Measurements from ENCODE around the gene BIVM. TPM values are rescaled to one million over a fixed set of nuclear protein-coding genes. Genes with fewer than 3 reads are reported as not detected.

The BIVM gene
- polyA plus RNA-seq, 3 donors from 2014 or later = 13.3 to 20.1 (median 13.6) TPM

DNA sequence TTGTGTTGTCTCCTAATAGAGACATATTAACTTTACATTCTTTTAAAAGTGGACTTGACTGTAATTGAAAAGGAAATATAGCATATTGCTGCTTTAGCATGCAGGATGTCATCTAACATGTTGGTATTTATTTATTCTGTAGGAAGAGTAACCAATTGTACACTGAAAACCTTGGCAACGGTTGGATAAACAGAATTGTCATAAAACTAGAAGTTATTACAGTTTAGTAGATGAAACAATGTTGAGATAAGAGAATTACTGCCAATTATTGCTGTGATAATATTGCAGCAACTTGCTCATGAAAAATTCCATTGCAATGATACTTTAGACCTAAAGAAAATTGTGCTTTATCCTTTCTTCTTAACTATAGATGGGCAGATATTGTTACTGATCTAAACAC lies 39.4 kb downstream of the BIVM start:
- Mint-ChIP-seq H3K9me3 (no peaks in the 10 kb centered on the region), H3K27me3 (ENCODE audit: low read depth in 3 of 3) (no peaks in the 10 kb centered on the region), H3K36me3 (peaks cover 14 to 25% (median 21%) of the 10 kb centered on the region in 3 donors), H3K4me3 (no peak overlapping the region), H3K4me1 (no peaks in the 10 kb centered on the region), H3K27ac (no peak overlapping the region)
- DNase-seq = no peak

DNA sequence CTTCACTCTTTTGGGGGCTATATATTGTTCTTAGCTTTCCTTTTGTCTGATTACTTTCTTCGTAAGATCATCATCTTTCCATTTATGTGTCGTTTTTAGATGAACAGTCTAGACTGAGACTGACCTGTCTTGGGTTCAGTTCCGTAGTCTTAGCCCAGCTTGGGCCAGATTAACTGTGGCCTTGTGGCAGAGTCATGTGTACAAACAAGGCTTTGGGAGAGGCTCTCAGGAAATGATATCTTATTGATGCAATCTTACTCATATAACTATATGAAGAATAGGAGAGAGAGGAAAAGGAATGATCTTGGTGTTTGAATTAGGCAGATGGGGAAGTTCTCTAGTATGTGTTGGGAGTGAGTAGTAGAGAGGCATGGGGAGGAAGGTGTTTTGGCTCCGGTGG lies 40.1 kb downstream of the BIVM start:
- peak overlapping the region in 2 of 6 donors; percentile 0 to 15 for H3K27ac Mint-ChIP-seq
- H3K9me3 Mint-ChIP-seq = no peaks in the 10 kb centered on the region
- no peak for DNase-seq
- H3K4me3 Mint-ChIP-seq = no peak overlapping the region
- peaks cover 0 to 1% of the 10 kb centered on the region in 2 donors for H3K4me1 Mint-ChIP-seq
- H3K27me3 Mint-ChIP-seq (ENCODE audit: low read depth in 3 of 3) = no peaks in the 10 kb centered on the region
- peaks cover 14 to 25% (median 21%) of the 10 kb centered on the region in 3 donors for H3K36me3 Mint-ChIP-seq

DNA sequence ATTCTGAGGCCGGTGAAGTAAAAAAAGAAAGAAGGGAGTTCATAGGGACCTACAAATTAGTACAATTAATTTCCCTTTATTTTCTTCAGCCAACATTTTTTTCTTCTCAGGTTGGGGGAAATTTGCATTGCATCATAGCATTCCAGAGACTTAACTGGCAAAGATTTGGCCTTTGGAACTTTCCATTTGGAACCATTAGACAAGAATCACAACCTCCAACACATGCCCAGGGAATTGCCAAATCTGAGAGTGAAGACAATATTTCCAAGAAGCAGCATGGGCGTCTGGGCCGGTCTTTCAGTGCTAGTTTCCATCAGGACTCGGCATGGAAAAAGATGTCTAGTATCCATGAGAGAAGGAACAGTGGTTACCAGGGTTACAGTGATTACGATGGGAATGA lies 40.5 kb downstream of the BIVM start:
- no peak overlapping the region for H3K27ac Mint-ChIP-seq

DNA sequence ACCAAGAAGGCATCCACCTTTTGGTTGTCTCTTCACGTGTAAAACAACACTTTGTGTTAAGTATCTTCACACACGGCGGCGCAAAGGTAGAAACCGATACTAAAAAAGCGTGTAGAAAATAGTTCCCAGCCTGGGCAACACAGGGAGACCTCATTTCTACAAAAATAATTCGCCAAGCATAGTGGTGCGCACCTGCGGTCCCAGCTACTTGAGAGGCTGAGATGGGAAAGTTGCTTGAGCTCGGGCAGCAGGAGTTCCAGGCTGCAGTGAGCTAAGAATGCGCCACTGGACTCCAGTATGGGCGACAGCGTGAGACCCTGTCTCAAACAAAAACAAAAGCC lies 46.3 kb downstream of the BIVM start:
- Mint-ChIP-seq H3K27ac (peak overlapping the region; percentile 97 to 99 (median 99)), H3K4me3 (peak overlapping the region; percentile 92 to 100 (median 99)), H3K4me1 (peaks cover 37 to 50% of the 10 kb centered on the region in 2 donors), H3K27me3 (ENCODE audit: low read depth in 3 of 3) (peaks cover 9 to 20% (median 14%) of the 10 kb centered on the region in 3 donors), H3K9me3 (no peaks in the 10 kb centered on the region), H3K36me3 (peaks cover 0 to 7% (median 0%) of the 10 kb centered on the region in 3 donors)
- DNase-seq = no peak

More for the DNA sequence above, 40.5 kb downstream of the BIVM start:
- no peak for DNase-seq
- no peaks in the 10 kb centered on the region for H3K9me3 Mint-ChIP-seq
- peaks cover 2 to 4% of the 10 kb centered on the region in 2 donors for H3K4me1 Mint-ChIP-seq
- no peak overlapping the region for H3K4me3 Mint-ChIP-seq
- H3K36me3 Mint-ChIP-seq = peaks cover 14 to 25% (median 19%) of the 10 kb centered on the region in 3 donors
- H3K27me3 Mint-ChIP-seq (ENCODE audit: low read depth in 3 of 3) = no peaks in the 10 kb centered on the region

DNA sequence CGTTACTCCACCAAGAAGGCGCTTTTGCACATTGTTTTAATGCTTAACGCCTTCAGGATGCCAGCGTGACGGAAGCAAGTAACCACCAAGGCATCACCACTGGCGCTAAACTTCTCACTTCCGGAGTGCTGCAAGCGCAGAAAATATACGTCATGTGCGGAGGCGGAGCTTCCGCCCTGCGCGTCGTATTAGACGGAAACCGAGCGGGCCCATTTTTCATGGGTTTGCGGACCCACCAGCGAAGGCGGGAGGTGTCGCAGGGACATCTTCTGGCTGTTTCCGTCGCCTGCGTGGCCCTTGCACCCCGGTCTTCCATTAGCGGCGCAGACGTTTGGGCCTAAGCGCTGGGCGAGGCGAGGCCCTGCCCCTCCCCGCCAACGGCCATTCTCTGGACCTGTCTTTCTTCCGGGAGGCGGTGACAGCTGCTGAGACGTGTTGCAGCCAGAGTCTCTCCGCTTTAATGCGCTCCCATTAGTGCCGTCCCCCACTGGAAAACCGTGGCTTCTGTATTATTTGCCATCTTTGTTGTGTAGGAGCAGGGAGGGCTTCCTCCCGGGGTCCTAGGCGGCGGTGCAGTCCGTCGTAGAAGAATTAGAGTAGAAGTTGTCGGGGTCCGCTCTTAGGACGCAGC lies 46.8 kb downstream of the BIVM start, which contains the start of gene ERCC5:
TSS of gene ERCC5 (plus strand) at position 403 of the 631 bp plus-strand sequence. CDS start 235 bp downstream, outside the sequence.
- DNase-seq = peak; percentile 98
- H3K9me3 Mint-ChIP-seq = no peaks in the 10 kb centered on the region
- peaks cover 9 to 20% (median 14%) of the 10 kb centered on the region in 3 donors for H3K27me3 Mint-ChIP-seq (ENCODE audit: low read depth in 3 of 3)
- peak within 1 kb of the TSS; percentile 97 to 99 (median 99) for H3K27ac Mint-ChIP-seq
- H3K4me1 Mint-ChIP-seq = peaks cover 42 to 55% of the 10 kb centered on the region in 2 donors
- H3K4me3 Mint-ChIP-seq = peak within 1 kb of the TSS; percentile 92 to 100 (median 99)
- H3K36me3 Mint-ChIP-seq = peaks cover 0 to 9% (median 4%) of the 10 kb centered on the region in 3 donors

DNA sequence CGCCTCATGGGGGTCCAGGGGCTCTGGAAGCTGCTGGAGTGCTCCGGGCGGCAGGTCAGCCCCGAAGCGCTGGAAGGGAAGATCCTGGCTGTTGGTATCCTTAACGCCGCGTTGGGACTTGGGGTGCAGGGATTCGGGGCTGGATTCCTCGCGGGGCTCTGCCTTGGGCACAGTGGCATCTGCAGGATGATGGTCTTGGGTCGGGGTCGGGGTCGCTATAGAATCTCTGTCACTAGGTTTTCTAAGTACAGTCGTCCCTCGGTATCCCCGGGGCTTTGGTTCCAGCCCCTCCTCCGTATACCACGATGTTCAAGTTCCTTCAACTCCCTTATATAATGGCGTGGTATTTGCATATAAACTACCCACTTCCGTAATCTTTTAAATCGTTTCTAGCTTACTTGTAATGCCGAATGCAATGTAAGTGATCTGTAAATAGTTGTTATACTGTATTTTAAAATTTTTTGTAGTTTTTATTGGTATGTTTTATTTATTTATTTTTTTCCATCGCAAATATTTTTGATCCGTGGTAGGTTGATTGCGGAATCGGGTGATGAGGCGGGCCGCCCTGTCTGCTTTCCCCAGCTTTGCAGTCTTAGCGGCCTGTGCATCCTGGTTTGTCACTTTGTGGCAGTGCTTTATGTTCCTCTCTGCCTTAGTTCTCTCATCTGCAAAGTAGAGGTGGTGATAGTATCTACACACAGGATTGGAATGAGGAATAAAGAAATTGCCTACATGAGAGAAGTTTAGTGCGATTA lies 47.5 kb downstream of the BIVM start:
- H3K36me3 Mint-ChIP-seq = peaks cover 0 to 7% (median 5%) of the 10 kb centered on the region in 3 donors
- peak; percentile 57 to 69 (median 69) for DNase-seq
- H3K9me3 Mint-ChIP-seq = no peaks in the 10 kb centered on the region
- H3K27me3 Mint-ChIP-seq (ENCODE audit: low read depth in 3 of 3) = peaks cover 9 to 20% (median 14%) of the 10 kb centered on the region in 3 donors
- peaks cover 42 to 57% of the 10 kb centered on the region in 2 donors for H3K4me1 Mint-ChIP-seq
- H3K4me3 Mint-ChIP-seq = peak overlapping the region; percentile 92 to 100 (median 99)
- peak overlapping the region; percentile 97 to 99 (median 99) for H3K27ac Mint-ChIP-seq

DNA sequence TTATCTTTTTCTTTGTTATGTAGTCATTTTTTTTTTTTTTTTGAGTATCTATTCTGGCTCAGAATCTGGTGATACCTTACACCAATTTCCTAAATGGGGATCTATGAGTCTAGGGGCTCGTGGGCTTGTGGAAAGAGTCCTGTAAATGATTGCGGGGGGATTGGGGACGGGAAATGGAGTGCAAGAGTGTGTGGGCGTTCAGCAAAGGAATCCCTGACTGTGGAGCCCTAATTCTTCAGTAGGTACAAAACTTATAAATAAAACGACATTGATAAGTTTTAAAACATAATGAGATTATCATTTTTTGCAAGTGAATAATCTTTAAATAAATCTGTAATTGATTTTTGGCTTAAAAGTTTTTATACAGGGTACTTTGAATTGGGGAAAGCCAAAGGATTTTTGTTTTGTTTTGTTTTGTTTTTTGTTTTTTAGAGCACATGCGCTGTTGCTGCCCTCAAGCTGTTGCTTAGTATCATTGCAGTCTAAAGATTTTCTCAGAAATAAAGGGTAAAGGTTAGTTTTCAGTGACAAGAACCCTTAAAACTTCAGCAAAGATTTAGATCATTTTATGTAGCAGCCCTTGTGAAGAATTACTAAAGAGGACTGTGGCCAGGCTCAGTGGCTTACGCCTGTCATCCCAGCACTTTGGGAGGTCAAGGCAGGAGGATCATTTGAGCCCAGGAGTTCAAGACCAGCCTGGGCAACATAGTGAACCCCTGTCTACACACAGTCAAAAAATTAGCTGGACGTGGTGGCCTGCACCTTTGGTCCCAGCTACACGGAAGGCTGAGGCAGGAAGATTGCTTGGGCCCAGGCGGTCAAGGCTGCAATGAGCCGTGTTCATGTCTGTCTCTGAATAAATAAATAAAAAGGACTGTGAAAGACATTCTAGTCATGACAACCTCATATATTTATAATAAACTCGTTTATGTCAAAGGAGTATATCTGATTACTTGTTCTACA lies 48.6 kb downstream of the BIVM start:
- Mint-ChIP-seq H3K36me3 (peaks cover 0 to 7% (median 5%) of the 10 kb centered on the region in 3 donors), H3K4me1 (peaks cover 43 to 65% of the 10 kb centered on the region in 2 donors), H3K4me3 (peak overlapping the region; percentile 92 to 100 (median 99)), H3K27ac (peak overlapping the region; percentile 97 to 99 (median 99)), H3K9me3 (no peaks in the 10 kb centered on the region), H3K27me3 (ENCODE audit: low read depth in 3 of 3) (peaks cover 9 to 20% (median 14%) of the 10 kb centered on the region in 3 donors)
- DNase-seq = peak; percentile 42 to 51 (median 47)

DNA sequence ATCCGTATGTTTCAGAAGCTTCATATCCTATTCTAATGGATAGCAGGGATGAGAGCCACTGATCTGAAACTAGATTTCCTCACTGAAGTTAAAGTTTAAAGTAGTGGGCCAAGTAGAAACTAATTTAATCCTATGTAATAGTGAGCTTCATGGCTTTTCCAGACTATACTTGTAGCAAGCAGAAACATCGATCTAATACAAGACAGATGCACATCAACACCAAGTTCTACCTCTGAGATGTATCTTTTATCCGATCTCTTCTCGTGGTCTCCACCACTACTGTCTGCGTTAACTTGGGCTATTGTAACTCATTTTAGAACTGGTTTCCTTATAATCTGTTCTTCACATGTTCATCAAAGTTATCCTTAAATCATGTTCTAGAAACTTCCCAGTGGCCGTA lies 50.0 kb downstream of the BIVM start:
- Mint-ChIP-seq H3K36me3 (peaks cover 3 to 9% (median 5%) of the 10 kb centered on the region in 3 donors), H3K4me3 (peak overlapping the region in 2 of 5 donors; percentile 17 to 38), H3K9me3 (no peaks in the 10 kb centered on the region), H3K27me3 (ENCODE audit: low read depth in 3 of 3) (peaks cover 9 to 20% (median 14%) of the 10 kb centered on the region in 3 donors), H3K4me1 (peaks cover 49 to 79% of the 10 kb centered on the region in 2 donors), H3K27ac (peak overlapping the region; percentile 53 to 97 (median 75))
- no peak for DNase-seq

DNA sequence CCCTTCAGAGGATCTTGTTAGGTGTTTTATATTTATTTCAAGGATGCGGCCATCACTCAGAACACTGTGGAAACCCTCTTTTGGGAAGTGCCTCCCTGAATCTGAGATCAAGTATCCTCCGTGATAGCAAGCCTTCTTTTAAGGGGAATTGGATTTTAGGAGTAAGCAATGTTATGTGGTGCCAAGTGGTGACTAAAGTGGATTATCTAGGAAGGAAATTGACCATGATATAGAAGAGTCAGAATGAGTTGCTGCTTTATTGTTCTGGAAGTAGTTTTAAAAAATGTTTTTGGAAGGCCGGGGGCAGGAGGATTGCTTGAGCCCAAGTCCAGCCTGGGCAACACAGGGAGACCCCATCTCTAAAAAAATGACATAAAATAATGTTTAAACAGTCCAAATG lies 53.6 kb downstream of the BIVM start:
- Mint-ChIP-seq H3K27ac (peak overlapping the region in 4 of 6 donors; percentile 7 to 87 (median 72)), H3K27me3 (ENCODE audit: low read depth in 3 of 3) (peaks cover 0 to 1% (median 0%) of the 10 kb centered on the region in 3 donors), H3K4me1 (peaks cover 45 to 83% of the 10 kb centered on the region in 2 donors), H3K36me3 (peaks cover 8 to 33% (median 20%) of the 10 kb centered on the region in 3 donors), H3K9me3 (no peaks in the 10 kb centered on the region), H3K4me3 (no peak overlapping the region)
- DNase-seq = no peak

DNA sequence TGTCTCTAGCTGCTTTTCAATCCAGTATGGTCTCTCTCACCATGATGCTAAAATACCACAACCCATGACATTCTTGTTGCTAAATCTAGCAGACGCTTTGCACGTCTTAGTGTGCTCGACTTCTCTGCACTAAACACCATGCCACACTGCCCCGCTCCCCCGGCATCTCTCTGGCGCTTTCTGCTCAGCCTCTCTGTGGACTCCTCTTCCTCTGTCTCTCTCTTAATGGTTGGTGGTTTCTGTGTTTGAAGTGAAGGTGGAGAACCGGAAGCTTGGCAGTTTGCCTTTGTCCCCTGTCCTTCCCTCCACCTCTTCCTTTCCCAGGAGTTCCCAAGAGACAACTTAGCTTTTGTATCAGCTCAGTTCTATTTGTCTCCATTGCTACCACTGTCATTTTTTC lies 55.8 kb downstream of the BIVM start:
- peaks cover 0 to 1% (median 0%) of the 10 kb centered on the region in 3 donors for H3K27me3 Mint-ChIP-seq (ENCODE audit: low read depth in 3 of 3)
- H3K4me1 Mint-ChIP-seq = peaks cover 34 to 74% of the 10 kb centered on the region in 2 donors
- peak in 2 of 3 donors; percentile 24 to 36 for DNase-seq
- H3K9me3 Mint-ChIP-seq = no peaks in the 10 kb centered on the region
- H3K4me3 Mint-ChIP-seq = peak overlapping the region in 4 of 5 donors; percentile 38 to 75 (median 62)
- H3K27ac Mint-ChIP-seq = peak overlapping the region in 5 of 6 donors; percentile 78 to 95 (median 92)
- H3K36me3 Mint-ChIP-seq = peaks cover 12 to 52% (median 34%) of the 10 kb centered on the region in 3 donors

DNA sequence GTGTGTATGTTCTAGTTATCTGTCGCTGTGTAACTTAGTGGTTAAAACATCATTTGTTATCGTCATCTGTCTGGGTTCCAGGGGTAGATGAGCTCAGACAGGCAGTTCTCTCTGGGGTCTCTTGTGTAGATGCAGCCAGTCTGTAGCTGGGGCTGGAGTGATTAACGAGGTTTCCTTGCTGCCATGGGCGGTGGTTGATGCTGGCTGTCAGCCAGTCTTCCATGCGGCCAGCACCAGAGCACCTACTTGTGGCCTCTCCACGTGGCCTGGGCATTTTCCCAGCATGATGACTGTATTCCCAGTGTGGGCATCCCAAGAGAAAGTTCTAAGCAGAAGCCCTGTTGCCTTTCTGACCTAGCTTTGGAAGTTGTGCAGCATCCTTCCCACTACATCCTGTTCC lies 57.6 kb downstream of the BIVM start:
- peaks cover 25 to 65% of the 10 kb centered on the region in 2 donors for H3K4me1 Mint-ChIP-seq
- no peak for DNase-seq
- peaks cover 13 to 60% (median 39%) of the 10 kb centered on the region in 3 donors for H3K36me3 Mint-ChIP-seq
- H3K27me3 Mint-ChIP-seq (ENCODE audit: low read depth in 3 of 3) = peaks cover 0 to 1% (median 0%) of the 10 kb centered on the region in 3 donors
- H3K4me3 Mint-ChIP-seq = no peak overlapping the region
- H3K9me3 Mint-ChIP-seq = no peaks in the 10 kb centered on the region
- H3K27ac Mint-ChIP-seq = no peak overlapping the region

DNA sequence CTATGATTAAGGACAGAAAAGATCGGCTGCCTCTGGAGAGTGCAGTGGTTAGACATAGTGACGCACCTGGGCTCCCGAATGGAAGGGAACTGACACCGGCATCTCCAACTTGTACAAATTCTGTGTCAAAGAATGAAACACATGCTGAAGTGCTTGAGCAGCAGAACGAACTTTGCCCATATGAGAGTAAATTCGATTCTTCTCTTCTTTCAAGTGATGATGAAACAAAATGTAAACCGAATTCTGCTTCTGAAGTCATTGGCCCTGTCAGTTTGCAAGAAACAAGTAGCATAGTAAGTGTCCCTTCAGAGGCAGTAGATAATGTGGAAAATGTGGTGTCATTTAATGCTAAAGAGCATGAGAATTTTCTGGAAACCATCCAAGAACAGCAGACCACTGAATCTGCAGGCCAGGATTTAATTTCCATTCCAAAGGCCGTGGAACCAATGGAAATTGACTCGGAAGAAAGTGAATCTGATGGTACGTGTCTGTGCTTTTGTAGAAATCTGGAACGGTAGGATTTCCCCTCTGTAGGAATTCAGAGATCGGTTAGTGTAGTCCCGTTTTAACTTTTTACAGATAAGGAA lies 63.8 kb downstream of the BIVM start:
- Mint-ChIP-seq H3K27me3 (ENCODE audit: low read depth in 3 of 3) (peaks cover 0 to 3% (median 0%) of the 10 kb centered on the region in 3 donors), H3K9me3 (no peaks in the 10 kb centered on the region), H3K36me3 (peaks cover 12 to 78% (median 50%) of the 10 kb centered on the region in 3 donors), H3K4me3 (no peak overlapping the region), H3K4me1 (peaks cover 23 to 54% of the 10 kb centered on the region in 2 donors), H3K27ac (peak overlapping the region in 2 of 6 donors; percentile 3 to 17)
- DNase-seq = no peak

Measured in immature natural killer cell (primary cell).